Adipocyte (in vitro differentiated cells): ENCODE measurements around the gene STEAP4.
"Not testable (repeated sequence)": the region's sequence is repeated elsewhere in the genome, so short reads cannot be mapped to it uniquely, and the experiment has no call there.

Source experiments
- DNase-seq: peaks from one replicate; pipeline ENCODE4 v3.0.0-alpha.2; 2015; ENCODE audit warnings: low read depth
- H3K27me3 ChIP-seq: replicated peaks from 2 replicates; pipeline ENCODE4 v1.7.0; 2013; ENCODE audit warnings: mild to moderate bottlenecking, low read length, moderate library complexity; ENCODE audit not compliant: control insufficient read depth, insufficient read depth
- H3K36me3 ChIP-seq: 2 replicates; pipeline ENCODE4 v1.7.0; 2013; ENCODE audit warnings: low read length, mild to moderate bottlenecking, moderate library complexity; ENCODE audit not compliant: control insufficient read depth, insufficient read depth, severe bottlenecking
- H3K4me1 ChIP-seq: 2 replicates; pipeline ENCODE4 v1.7.0; 2013; ENCODE audit warnings: mild to moderate bottlenecking, low read length, moderate library complexity; ENCODE audit not compliant: control insufficient read depth, insufficient read depth
- H3K4me3 ChIP-seq: 2 replicates; pipeline ENCODE4 v1.7.0; 2013; ENCODE audit warnings: mild to moderate bottlenecking, low read length, moderate library complexity
- H3K9ac ChIP-seq: 2 replicates; pipeline ENCODE4 v1.7.0; 2013; ENCODE audit warnings: mild to moderate bottlenecking, low read length, moderate library complexity
- H3K9me3 ChIP-seq: 2 replicates; pipeline ENCODE4 v1.7.0; 2013; ENCODE audit warnings: mild to moderate bottlenecking, low read length, moderate library complexity; ENCODE audit not compliant: control insufficient read depth

Gene STEAP4

GRCh38 chr7:88293866-88294265 is 12.8 kb downstream of the STEAP4 start:
- DNase-seq, result no peak
- Histone ChIP-seq H3K9ac (no peak overlapping the region), H3K4me1 (peaks cover 6% of the 10 kb centered on the region), H3K27me3 (no peaks in the 10 kb centered on the region), H3K36me3 (no peaks in the 10 kb centered on the region), H3K4me3 (no peak overlapping the region), H3K9me3 (no peaks in the 10 kb centered on the region)

GRCh38 chr7:88291398-88292173 is 15.1 kb downstream of the STEAP4 start:
- Histone ChIP-seq H3K9me3 (no peaks in the 10 kb centered on the region), H3K4me3 (no peak overlapping the region), H3K4me1 (peaks cover 6% of the 10 kb centered on the region), H3K9ac (no peak overlapping the region), H3K27me3 (no peaks in the 10 kb centered on the region), H3K36me3 (no peaks in the 10 kb centered on the region)
- no peak for DNase-seq

DNA sequence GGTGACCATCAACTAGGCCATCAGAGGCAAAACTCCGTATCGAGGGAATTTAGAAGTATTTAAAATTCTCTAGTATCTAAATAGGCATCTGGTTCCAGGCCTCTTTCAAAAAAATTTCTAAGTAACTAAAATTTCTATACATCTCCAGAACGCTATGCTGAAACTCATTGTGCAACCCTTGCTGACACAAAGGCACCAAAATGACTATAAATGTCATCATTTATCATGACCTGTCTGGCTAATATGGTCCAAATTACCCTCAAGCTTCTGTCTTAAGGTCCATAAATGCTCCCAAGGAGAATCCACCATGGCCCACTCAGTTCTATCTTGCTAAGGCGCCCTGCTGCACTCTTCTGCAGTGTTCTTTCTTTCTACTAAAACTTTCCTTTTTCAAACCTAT is 16.2 kb downstream of the STEAP4 start:
- Histone ChIP-seq H3K4me1 (peaks cover 6% of the 10 kb centered on the region), H3K36me3 (no peaks in the 10 kb centered on the region), H3K9me3 (no peaks in the 10 kb centered on the region), H3K9ac (no peak overlapping the region), H3K4me3 (no peak overlapping the region), H3K27me3 (no peaks in the 10 kb centered on the region)
- no peak for DNase-seq

DNA sequence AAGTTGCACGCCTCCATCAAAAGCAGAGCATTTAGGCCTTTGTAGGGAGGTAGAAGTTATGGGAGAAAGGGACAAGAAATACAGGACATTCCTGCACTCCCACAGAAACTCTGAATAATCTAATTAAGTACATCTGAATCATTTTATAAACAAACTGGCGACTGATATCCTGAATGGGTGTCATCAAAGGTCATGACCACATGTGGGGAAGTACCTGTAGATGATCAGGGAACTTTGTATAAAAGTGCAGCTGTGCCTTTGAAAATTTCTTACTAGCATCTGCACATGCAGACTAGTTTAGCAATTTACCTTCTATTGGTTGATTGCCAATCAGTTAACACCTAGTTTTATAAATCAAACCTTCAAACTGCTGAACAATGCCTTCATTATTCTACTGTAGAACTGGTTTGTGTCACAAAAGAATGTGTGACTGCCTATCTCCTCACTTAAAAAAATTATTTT is 17.1 kb downstream of the STEAP4 start:
- DNase-seq, result no peak
- Histone ChIP-seq H3K4me1 (peaks cover 6% of the 10 kb centered on the region), H3K36me3 (no peaks in the 10 kb centered on the region), H3K4me3 (no peak overlapping the region), H3K9me3 (no peaks in the 10 kb centered on the region), H3K27me3 (no peaks in the 10 kb centered on the region), H3K9ac (no peak overlapping the region)

DNA sequence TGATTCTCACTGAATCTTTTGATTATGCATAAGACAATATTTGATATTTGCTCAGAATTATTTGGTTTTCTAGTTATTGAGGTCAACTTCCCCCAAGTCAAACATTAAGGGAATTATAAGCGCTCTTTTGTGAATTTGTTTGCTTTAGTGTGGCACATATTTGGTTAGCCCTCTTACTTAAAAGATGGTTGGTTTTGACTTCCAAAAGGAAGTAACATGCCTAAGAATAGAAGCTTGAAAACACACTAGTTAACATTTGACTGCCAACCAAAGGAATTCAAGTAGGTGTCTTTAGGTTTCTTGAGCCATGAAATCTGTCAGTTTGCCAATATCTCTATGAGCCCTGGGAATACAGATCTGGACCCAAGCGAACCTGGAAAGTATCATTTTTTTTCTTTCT is 24.9 kb downstream of the STEAP4 start:
- Histone ChIP-seq H3K4me1 (peaks cover 20% of the 10 kb centered on the region), H3K9ac (no peak overlapping the region), H3K4me3 (no peak overlapping the region), H3K36me3 (no peaks in the 10 kb centered on the region), H3K27me3 (no peaks in the 10 kb centered on the region), H3K9me3 (no peaks in the 10 kb centered on the region)
- DNase-seq, result no peak

DNA sequence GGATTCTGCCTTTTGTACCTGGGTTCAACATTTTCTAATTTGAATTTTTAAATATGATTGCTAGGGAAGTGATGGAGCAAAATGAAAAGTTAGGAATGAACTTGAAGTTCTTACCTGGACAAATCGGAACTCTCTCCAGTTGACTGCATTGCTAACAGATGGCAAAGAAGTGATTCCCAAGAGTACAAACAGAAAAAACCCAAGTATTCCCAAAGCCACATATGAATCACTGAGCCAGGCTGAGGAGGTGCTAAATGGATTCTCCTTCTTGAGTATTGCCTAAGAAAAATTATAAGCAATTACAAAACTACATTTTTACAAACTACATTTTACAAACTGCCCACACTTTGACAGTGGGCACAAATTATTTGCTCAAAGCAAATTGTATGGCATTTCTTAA is 25.9 kb downstream of the STEAP4 start:
- Histone ChIP-seq H3K9me3 (no peaks in the 10 kb centered on the region), H3K9ac (no peak overlapping the region), H3K36me3 (no peaks in the 10 kb centered on the region), H3K27me3 (no peaks in the 10 kb centered on the region), H3K4me3 (no peak overlapping the region), H3K4me1 (peaks cover 20% of the 10 kb centered on the region)
- no peak for DNase-seq

DNA sequence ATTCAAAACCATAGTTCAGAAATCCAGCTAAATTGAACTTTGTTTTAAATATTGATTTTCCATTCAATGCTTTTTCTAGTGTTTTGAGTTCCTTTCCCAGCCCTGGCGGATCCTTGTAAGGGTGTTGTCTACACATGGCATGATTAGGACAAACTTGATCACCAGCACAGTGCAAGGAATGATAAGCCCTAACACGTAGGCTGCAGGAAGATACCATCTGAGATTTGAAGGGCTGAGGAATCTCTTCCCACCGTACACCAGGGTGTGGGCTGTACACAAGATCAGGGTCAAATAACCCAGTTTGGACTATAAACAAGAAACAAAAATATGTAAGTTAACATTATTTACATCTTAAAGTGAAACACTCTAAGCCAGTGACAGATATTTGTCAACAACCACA is 27.4 kb downstream of the STEAP4 start:
- no peaks in the 10 kb centered on the region for H3K36me3 ChIP-seq
- DNase-seq, result no peak
- no peaks in the 10 kb centered on the region for H3K9me3 ChIP-seq
- H3K4me3 ChIP-seq, result no peak overlapping the region
- H3K27me3 ChIP-seq, result no peaks in the 10 kb centered on the region
- peaks cover 20% of the 10 kb centered on the region for H3K4me1 ChIP-seq
- H3K9ac ChIP-seq, result no peak overlapping the region

- H3K9ac ChIP-seq, result no peak overlapping the region
- H3K4me3 ChIP-seq, result no peak overlapping the region
- DNase-seq, result peak; percentile 4
- peaks cover 20% of the 10 kb centered on the region for H3K4me1 ChIP-seq
- H3K36me3 ChIP-seq, result no peaks in the 10 kb centered on the region
- no peaks in the 10 kb centered on the region for H3K27me3 ChIP-seq
- H3K9me3 ChIP-seq, result no peaks in the 10 kb centered on the region
Observed at GRCh38 chr7:88278881-88279280, 27.8 kb downstream of the STEAP4 start.

- no peak for DNase-seq
- H3K4me3 ChIP-seq, result no peak overlapping the region
- H3K36me3 ChIP-seq, result no peaks in the 10 kb centered on the region
- no peak overlapping the region for H3K9ac ChIP-seq
- no peaks in the 10 kb centered on the region for H3K27me3 ChIP-seq
- peaks cover 20% of the 10 kb centered on the region for H3K4me1 ChIP-seq
- no peaks in the 10 kb centered on the region for H3K9me3 ChIP-seq
Observed at GRCh38 chr7:88276605-88277153, 30.0 kb downstream of the STEAP4 start.

DNA sequence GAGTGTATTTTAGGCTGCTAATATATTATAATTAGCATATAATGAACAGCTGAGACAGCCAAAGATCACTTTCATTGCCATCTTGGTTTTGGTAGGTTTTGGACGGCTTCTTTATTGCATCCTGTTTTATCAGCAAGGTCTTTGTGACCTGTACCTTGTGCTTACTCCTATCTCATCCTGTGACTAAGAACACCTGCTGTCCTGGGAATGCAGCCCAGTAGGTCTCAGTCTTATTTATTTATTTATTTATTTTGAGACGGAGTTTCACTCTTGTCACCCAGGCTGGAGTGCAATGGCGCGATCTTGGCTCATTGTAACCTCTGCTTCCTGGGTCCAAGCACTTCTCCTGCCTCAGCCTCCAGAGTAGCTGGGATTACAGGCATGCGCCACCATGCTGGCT is 31.8 kb downstream of the STEAP4 start:
- H3K9me3 ChIP-seq, H3K4me3 ChIP-seq, H3K9ac ChIP-seq, DNase-seq, H3K36me3 ChIP-seq, H3K27me3 ChIP-seq: not testable (repeated sequence)
- H3K4me1 ChIP-seq, result peaks cover 11% of the 10 kb centered on the region

DNA sequence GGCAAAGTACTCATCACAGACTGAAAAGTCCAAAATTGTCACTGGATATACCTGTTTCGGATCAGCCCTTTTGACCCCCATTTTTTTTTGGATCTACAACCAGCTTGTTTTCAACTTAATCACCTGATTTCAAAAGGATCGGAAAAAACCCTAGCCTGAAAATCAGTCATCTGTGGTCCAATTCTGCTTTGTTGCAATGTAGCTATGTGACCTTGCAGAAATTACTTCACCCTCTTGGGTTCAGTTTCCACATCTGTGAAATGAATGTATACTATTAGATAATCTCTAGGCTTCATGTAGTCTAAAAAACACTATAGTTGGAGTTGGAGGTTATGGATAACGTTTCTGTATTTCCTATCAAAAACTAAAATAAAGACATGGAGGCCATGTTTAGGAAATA is 37.1 kb downstream of the STEAP4 start:
- Histone ChIP-seq H3K4me1 (no peaks in the 10 kb centered on the region), H3K36me3 (no peaks in the 10 kb centered on the region), H3K4me3 (no peak overlapping the region), H3K9ac (no peak overlapping the region), H3K27me3 (no peaks in the 10 kb centered on the region), H3K9me3 (no peaks in the 10 kb centered on the region)
- DNase-seq, result no peak

DNA sequence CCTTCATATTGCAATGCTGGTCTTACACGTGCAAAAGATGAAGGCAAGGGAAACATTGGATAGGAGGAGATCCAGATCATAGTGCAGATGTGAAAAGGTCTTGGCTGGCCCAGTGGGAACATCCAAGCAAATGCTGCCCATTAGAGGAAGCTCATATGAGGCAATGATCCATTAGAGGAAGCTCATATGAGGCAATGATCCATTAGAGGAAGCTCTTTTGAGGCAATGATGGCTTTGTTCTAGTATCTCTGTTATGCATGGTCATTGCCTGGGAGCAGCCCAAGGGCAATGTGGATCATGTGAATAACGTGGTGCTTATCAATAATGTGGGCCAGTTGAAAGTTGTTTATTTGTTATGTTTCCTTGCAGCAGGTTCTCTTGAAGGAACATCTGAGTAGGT is 37.8 kb downstream of the STEAP4 start:
- H3K27me3 ChIP-seq, result no peaks in the 10 kb centered on the region
- DNase-seq, result no peak
- H3K9me3 ChIP-seq, result no peaks in the 10 kb centered on the region
- H3K36me3 ChIP-seq, result no peaks in the 10 kb centered on the region
- no peak overlapping the region for H3K4me3 ChIP-seq
- H3K9ac ChIP-seq, result no peak overlapping the region
- H3K4me1 ChIP-seq, result no peaks in the 10 kb centered on the region
